ENCODE results near the gene ZNF335.
"Not testable (repeated sequence)": the region's sequence is repeated elsewhere in the genome, so short reads cannot be mapped to it uniquely, and the experiment has no call there.

ZNF335 gene

GRCh38 chr20:46002008-46002407 is 30.0 kb upstream of the ZNF335 start:
- no peak for DNase-seq

GRCh38 chr20:46001498-46001897 is 29.5 kb upstream of the ZNF335 start:
- DNase-seq: no peak

- no peak for DNase-seq
These were observed 28.4 kb upstream of the ZNF335 start for GRCh38 chr20:46000262-46000996.

GRCh38 chr20:45999557-46000261 is 27.7 kb upstream of the ZNF335 start:
- DNase-seq: no peak

DNA sequence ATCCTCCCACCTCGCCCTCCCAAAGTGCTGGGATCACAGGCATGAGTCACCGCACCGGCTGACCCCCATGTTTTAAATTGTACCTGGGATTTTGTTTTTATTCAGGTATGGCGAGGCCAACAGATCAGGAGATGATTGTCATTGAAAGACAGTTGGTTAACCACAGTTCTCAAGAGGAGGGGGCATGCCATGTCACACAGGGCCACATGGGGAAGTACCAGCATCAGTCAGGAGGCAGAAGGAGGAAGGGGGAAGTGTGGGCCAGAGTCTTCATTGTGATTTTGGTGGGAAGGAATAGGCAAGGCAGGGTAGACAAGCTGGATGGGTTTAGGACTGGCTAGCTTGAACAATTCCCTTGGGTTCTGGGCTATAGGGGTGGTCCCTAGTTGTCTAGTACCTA is 26.8 kb upstream of the ZNF335 start:
- DNase-seq: no peak

GRCh38 chr20:45998337-45998736 is 26.3 kb upstream of the ZNF335 start:
- no peak for DNase-seq

- DNase-seq: no peak
These were observed 25.2 kb upstream of the ZNF335 start for GRCh38 chr20:45997187-45997586.

GRCh38 chr20:45995495-45996097 is 23.6 kb upstream of the ZNF335 start:
- DNase-seq: not testable (repeated sequence)

DNA sequence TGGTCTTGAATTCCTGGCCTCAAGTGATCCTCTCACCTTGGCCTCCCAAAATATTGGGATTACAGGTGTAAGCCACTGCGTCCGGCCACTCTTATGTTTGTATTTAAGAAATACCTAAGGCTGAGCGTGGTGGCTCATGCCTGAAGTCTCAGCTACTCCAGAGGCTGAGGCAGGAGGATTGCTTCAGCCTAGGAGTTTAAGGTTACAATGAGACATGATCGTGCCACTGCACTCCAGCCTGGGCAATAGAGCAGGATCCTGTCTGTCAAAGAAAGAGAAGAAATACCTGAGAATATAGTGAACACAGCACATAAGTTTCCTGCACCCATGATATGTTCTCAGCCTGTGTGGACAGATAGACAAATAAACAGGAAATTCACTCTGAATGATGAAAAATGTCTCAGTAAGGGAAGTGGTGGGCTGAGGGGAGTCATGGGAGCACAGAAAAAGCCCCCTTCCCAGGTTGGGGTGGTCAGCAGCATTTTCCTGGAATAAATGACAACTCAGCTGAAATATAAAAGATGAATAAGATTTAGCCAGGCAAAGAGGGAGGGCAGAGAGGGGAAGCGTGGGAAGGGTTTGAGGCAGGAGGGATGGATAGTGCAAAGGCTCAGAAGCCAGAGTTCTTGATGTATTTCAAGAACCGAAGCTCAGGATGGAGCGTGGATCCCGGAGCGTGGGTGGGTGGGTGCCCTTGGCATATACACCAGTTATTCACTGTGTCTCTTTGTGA is 22.9 kb upstream of the ZNF335 start:
- no peak for DNase-seq

DNA sequence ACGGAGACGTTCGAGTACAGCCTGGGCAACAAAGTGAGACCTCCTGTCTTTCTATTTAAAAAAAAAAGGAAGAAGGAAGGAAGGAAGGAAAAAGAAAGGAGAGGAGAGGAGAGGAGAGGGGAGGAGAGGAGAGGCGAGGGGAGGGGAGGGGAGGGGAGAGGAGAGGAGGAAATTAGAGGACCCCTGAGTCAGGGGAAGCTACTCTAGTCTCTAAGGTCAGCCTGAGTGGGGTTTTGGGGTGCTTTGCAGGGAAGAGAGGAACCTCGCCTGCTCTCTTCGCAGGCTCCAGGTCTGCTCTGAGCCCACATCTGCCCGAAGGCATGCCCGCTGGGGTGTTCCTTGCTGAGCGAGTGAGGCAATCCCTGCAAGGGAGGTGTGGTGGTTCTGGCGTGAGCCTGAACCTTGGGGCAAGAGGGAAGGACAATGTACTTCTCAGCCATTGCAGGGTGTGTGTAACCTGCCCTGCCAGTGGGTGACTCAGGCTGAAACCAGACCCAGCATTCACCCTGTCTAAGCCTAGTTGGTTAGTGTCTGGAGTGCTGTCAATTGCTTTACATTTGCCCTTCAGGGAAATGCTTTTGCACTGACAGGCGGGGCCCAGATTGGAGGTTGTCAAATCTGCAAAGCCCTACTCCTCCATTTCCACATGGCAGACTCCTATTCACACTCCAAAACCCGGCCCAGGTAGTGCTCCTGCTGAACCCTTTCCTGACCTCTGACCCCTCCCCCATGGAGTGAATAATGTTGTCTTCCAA is 21.4 kb upstream of the ZNF335 start:
- no peak for DNase-seq

- DNase-seq: no peak
These were observed 19.6 kb upstream of the ZNF335 start for GRCh38 chr20:45991616-45992015.

GRCh38 chr20:45988830-45989229 is 16.8 kb upstream of the ZNF335 start:
- not testable (repeated sequence) for DNase-seq

DNA sequence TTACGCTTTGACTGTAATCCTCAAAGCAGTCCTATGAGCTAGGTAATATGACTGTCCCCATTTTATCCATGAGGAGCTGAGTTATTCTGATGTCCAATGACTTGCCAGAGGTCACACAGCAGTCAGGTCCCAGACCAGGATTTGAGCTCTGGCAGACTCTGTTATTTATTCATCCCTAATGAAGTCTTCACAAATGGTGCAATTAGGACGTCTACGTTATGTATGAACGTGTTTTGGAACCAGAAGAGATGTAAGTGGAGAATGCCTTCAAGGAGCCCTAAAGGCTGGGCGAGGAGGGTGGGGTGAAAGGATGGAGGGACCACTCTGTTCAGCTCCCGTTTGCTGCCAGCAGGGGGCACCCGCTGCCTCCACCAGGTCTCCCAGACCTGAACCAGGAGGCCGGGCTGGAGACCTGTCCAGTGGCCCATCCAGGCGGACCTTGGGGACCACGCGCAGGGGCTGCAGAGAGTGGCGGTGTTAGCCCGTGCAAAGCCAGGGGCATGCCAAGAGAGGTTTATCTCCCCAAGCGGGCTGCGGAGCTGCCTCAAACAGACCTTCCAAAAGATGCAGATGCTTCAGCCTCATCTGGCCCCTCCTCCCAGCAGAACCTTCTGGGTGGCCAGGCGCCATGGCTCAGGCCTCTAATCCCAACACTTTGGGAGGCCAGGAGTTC is 15.2 kb upstream of the ZNF335 start:
- DNase-seq: peak; percentile 26 to 52

- DNase-seq: peak; percentile 25 to 76
These were observed 13.6 kb upstream of the ZNF335 start for GRCh38 chr20:45985573-45985972.

- DNase-seq: no peak
These were observed 11.3 kb upstream of the ZNF335 start for GRCh38 chr20:45983279-45983743.

GRCh38 chr20:45981261-45981660 is 9.3 kb upstream of the ZNF335 start:
- DNase-seq: no peak

DNA sequence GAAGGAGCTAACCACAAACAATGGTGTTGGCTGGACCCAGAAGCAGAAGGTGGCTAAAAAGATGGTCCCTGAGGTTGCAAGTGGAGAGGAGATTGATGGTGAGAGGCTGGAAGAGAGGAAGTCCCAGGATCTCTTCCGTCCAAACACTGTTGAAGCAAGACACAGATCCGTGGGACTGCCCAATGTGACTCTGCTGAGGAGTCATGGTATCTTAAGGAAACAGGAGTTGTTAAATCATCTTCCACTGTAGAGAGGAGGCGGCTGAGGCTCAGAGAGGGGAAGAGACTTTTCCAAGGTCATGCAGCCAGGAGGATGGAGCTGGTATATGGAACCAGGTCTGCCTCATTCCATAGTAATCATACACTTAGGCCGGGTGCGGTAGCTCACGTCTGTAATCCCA is 4.1 kb upstream of the ZNF335 start:
- no peak for DNase-seq

GRCh38 chr20:45975686-45976085 is 3.7 kb upstream of the ZNF335 start:
- DNase-seq: no peak

DNA sequence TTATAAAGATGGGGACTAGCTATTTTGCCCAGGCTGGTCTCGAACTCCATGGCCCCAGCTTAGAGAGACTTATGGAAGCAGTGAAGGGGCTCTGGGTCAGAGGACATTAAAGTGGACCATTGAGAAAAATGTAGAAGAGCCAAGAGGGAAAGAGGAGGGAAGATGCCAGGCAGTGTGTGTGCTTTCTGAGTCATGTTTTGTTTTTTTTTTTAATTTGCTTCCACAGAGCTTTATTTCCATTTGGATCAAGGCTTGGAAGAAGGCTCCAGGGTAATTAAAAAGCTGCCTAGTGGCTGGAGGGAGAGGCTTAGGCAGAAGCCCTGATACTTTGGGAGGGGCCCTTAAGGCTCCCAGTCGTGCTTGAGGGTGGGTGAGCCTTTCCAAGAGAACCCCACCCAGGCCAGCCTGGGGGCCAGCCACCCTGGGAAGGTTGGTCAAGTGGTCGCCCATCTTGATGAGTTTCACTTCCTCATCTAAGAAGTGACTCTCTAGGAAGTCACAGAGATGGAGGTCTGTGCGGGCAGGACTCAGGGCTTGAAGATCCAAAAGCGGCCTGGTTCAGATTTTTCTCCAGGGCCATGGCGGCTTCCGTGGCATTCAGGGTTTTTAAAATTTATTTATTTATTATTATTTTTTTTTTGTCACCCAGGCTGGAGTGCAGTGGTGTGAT is 3.0 kb upstream of the ZNF335 start:
- no peak for DNase-seq

GRCh38 chr20:45972500-45973183 is 639 bp upstream of the ZNF335 start:
- no peak for DNase-seq

DNA sequence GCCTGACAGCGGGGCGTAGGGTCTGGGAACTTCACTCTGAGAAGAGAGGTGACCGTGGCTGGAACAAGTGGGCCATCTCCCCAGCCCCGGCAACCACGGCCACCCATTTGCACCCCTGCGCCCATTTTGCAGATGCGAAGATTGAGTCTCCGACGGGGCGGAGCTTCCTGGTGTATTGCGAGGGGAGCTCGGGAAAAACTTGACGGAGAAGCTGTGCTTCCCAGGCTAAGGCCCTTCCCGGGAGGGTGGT is 653 bp downstream of the ZNF335 start:
- DNase-seq: no peak

All from NCI-H524 (cell line).